ENCODE data around the gene DOK6. TPM values are rescaled to one million over a fixed set of nuclear protein-coding genes. Genes with fewer than 3 reads are reported as not detected.
"Not testable (repeated sequence)": the region's sequence is repeated elsewhere in the genome, so short reads cannot be mapped to it uniquely, and the experiment has no call there.

DOK6 gene
- not detected for total RNA-seq (2021; fragmentation: NEBNext Ultra II Directional; extraction: Animal tissue kit (Norgen Biotek cat#: 25700))
- long read RNA-seq: 0 reads

DNA sequence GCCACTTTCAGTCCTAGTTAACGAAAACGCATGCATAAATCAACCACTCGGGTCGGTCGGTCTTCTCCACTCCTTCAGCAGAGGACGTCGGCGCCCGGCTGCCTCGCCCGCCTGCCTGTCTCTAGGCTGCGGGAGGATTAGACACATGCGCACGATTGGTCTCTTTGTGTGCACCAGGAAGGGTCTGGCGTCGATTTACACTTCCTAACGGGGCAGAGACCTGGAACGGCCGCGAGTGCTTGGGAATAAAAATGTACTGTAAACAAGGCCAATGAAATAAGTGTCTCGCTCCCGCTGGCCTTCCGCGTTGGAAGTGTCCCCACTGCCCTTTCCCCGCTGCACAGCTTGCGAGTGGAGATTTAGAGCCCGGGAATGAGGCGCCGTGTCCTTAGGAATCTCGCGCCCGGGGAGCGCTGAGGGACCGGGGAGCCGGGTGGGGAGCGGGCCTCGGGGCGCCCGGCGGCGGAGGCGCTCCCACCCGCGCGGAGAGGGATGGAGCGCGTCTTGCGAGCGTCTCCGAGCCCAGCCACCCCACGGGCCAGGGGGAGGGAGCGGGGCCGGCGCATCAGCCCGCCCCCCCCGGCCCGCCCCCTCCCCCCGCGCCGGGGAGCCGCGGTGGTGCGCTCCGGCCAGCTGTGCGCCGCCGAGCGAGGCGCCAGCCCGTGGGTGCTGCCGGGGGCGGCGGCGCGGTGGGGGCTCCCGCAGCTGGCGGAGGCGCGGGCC lies at the start of gene DOK6:
DOK6 (plus strand) TSS at position 636 of the 723 bp plus-strand sequence.
- peaks cover 18% of the 10 kb centered on the region for H3K27me3 Mint-ChIP-seq (ENCODE audit: insufficient read depth)
- TF ChIP-seq, protein P1, sequence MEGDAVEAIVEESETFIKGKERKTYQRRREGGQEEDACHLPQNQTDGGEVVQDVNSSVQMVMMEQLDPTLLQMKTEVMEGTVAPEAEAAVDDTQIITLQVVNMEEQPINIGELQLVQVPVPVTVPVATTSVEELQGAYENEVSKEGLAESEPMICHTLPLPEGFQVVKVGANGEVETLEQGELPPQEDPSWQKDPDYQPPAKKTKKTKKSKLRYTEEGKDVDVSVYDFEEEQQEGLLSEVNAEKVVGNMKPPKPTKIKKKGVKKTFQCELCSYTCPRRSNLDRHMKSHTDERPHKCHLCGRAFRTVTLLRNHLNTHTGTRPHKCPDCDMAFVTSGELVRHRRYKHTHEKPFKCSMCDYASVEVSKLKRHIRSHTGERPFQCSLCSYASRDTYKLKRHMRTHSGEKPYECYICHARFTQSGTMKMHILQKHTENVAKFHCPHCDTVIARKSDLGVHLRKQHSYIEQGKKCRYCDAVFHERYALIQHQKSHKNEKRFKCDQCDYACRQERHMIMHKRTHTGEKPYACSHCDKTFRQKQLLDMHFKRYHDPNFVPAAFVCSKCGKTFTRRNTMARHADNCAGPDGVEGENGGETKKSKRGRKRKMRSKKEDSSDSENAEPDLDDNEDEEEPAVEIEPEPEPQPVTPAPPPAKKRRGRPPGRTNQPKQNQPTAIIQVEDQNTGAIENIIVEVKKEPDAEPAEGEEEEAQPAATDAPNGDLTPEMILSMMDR (IDR thresholded peaks at IDR 0.05): no peak
- no peaks in the 10 kb centered on the region; the same call in 1 of the 2 replicates for H3K9me3 Mint-ChIP-seq
- H3K4me3 Mint-ChIP-seq: peak within 1 kb of the TSS; percentile 76
- H3K36me3 Mint-ChIP-seq (ENCODE audit: low read depth): no peaks in the 10 kb centered on the region
- peaks cover 7% of the 10 kb centered on the region; the same call in 1 of the 2 replicates for H3K4me1 Mint-ChIP-seq (ENCODE audit: low read depth)
- H3K27ac Mint-ChIP-seq: no peak within 1 kb of the TSS
- DNase-seq: no peak

DNA sequence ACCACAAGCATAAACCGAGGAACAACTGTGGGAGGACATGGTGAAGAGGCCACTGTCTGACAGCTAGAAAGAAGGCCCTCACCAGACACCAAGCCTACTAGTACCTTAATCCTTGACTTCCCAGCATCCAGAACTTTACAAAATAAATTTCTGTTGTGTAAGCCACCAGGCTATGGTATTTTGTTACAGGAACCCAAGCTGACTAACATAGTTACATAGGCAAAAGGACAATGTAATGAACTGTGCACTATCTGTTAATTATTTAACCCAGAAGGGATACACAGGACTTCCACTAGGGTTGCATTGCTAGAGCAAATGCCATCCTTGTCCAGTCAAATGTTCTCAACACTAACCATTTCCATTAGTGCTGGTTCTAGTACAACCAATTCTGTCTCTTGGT lies 47.7 kb upstream of the DOK6 start:
- Mint-ChIP-seq H3K4me3 (no peak overlapping the region), H3K36me3 (ENCODE audit: low read depth) (no peaks in the 10 kb centered on the region), H3K27me3 (ENCODE audit: insufficient read depth) (no peaks in the 10 kb centered on the region), H3K27ac (no peak overlapping the region), H3K9me3 (peaks cover 42% of the 10 kb centered on the region), H3K4me1 (ENCODE audit: low read depth) (no peaks in the 10 kb centered on the region)
- DNase-seq: no peak
- TF ChIP-seq, protein P1 (IDR thresholded peaks at IDR 0.05): no peak

- no peak for DNase-seq
- TF ChIP-seq, protein P1 (IDR thresholded peaks at IDR 0.05): no peak
- Mint-ChIP-seq H3K4me3 (no peak overlapping the region), H3K4me1 (ENCODE audit: low read depth) (no peaks in the 10 kb centered on the region), H3K36me3 (ENCODE audit: low read depth) (0 out of 2 replicates have a peak, but pooled peaks cover 8% of the 10 kb centered on the region), H3K9me3 (peaks cover 63% of the 10 kb centered on the region), H3K27me3 (ENCODE audit: insufficient read depth) (no peaks in the 10 kb centered on the region; the same call in 1 of the 2 replicates), H3K27ac (no peak overlapping the region)
Measured at GRCh38 chr18:69357590-69357989, 43.1 kb upstream of the DOK6 start.

- Mint-ChIP-seq H3K27me3 (ENCODE audit: insufficient read depth) (no peaks in the 10 kb centered on the region; the same call in 1 of the 2 replicates), H3K36me3 (ENCODE audit: low read depth) (0 out of 2 replicates have a peak, but pooled peaks cover 8% of the 10 kb centered on the region), H3K4me1 (ENCODE audit: low read depth) (no peaks in the 10 kb centered on the region), H3K9me3 (peaks cover 57% of the 10 kb centered on the region), H3K27ac (no peak overlapping the region), H3K4me3 (no peak overlapping the region)
- TF ChIP-seq, protein P1 (IDR thresholded peaks at IDR 0.05): no peak
- DNase-seq: no peak
Measured at GRCh38 chr18:69358212-69358895, 42.3 kb upstream of the DOK6 start.

GRCh38 chr18:69359768-69360167 lies 40.9 kb upstream of the DOK6 start:
- H3K36me3 Mint-ChIP-seq (ENCODE audit: low read depth); DNase-seq; H3K4me1 Mint-ChIP-seq (ENCODE audit: low read depth); H3K27ac Mint-ChIP-seq; H3K27me3 Mint-ChIP-seq (ENCODE audit: insufficient read depth); H3K4me3 Mint-ChIP-seq: not testable (repeated sequence)
- peaks cover 55% of the 10 kb centered on the region for H3K9me3 Mint-ChIP-seq

GRCh38 chr18:69364930-69365329 lies 35.8 kb upstream of the DOK6 start:
- peaks cover 28% of the 10 kb centered on the region for H3K9me3 Mint-ChIP-seq
- H3K27me3 Mint-ChIP-seq (ENCODE audit: insufficient read depth): no peaks in the 10 kb centered on the region
- DNase-seq: no peak
- TF ChIP-seq, protein P1 (IDR thresholded peaks at IDR 0.05): no peak
- H3K27ac Mint-ChIP-seq: no peak overlapping the region
- no peak overlapping the region for H3K4me3 Mint-ChIP-seq
- no peaks in the 10 kb centered on the region for H3K4me1 Mint-ChIP-seq (ENCODE audit: low read depth)
- H3K36me3 Mint-ChIP-seq (ENCODE audit: low read depth): 0 out of 2 replicates have a peak, but pooled peaks cover 8% of the 10 kb centered on the region
